ENCODE data around the gene COLGALT1. TPM values are rescaled to one million over a fixed set of nuclear protein-coding genes. Genes with fewer than 3 reads are reported as not detected.

Gene COLGALT1
- total RNA-seq, 1 experiment from 2014 or later = 145 TPM

- no peak for DNase-seq (ENCODE audit: low read depth)
- in situ Hi-C loops (cut with HindIII; ENCODE audit: low pct_unique_long_range_greater_than_20kb, low sequenced_read_pairs) = no loop called here
Measured at GRCh38 chr19:17606590-17607185, 51.2 kb downstream of the COLGALT1 start.

DNA sequence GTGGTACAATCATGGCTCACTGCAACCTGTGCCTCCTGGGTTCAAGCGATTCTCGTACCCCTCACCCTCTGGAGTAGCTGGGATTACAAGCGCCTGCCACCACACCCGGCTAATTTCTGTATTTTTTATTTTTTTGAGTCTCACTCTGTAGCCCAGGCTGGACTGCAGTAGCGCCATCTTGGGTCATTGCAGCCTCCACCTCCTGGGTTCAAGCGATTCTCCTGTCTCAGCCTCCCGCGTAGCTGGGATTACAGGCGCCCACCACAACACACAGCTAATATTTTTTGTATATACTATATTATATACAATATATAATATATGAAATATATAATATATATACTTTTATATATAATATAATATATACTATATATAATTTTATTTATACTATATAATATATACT is 52.5 kb downstream of the COLGALT1 start:
- in situ Hi-C loops (cut with HindIII; ENCODE audit: low pct_unique_long_range_greater_than_20kb, low sequenced_read_pairs) = no loop called here
- no peak for DNase-seq (ENCODE audit: low read depth)

DNA sequence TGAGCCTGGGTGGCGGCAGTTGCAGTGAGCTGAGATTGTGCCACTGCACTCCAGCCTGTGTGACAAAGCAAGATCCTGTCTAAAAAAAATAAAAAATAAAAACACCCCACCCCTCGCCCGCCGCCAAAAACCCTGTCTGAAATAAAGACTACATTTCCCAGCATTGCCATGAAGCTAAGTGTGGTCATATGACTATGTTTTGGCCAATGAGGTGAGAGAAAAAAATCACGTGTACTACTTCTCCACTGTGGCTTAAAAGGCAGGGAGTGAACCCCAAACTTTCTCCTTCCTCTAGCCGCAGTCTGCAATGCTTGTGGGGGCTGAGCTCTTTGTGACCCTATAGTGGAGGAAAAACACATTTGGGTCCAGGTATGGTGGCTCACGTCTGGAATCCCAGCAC is 54.9 kb downstream of the COLGALT1 start:
- DNase-seq (ENCODE audit: low read depth) = peak; percentile 41
- in situ Hi-C loops (cut with HindIII; ENCODE audit: low pct_unique_long_range_greater_than_20kb, low sequenced_read_pairs) = no loop called here

GRCh38 chr19:17611462-17612244 is 56.2 kb downstream of the COLGALT1 start:
- in situ Hi-C loops (cut with HindIII; ENCODE audit: low pct_unique_long_range_greater_than_20kb, low sequenced_read_pairs) = no loop called here
- DNase-seq (ENCODE audit: low read depth) = peak; percentile 82

DNA sequence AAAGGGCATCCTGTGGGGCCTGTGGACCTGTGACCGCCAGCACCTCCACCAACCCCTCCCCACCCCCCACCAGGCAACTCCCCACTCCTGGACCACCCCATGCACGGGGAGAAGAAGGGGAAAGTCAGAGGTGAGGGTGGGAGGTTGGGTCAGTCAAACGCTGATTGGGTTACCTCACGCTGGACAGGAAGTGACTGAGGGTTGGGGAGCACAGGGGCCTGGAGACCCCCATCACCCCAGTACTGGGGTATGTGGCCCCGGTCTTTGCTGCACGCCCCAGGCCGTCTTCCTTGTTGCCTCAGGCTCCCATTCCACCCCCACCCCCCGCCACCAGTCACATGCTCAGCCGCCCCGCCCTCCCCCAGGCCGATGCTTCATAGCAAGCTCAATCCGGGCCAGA is 59.0 kb downstream of the COLGALT1 start:
- in situ Hi-C loops (cut with HindIII; ENCODE audit: low pct_unique_long_range_greater_than_20kb, low sequenced_read_pairs) = no loop called here
- DNase-seq (ENCODE audit: low read depth) = no peak

DNA sequence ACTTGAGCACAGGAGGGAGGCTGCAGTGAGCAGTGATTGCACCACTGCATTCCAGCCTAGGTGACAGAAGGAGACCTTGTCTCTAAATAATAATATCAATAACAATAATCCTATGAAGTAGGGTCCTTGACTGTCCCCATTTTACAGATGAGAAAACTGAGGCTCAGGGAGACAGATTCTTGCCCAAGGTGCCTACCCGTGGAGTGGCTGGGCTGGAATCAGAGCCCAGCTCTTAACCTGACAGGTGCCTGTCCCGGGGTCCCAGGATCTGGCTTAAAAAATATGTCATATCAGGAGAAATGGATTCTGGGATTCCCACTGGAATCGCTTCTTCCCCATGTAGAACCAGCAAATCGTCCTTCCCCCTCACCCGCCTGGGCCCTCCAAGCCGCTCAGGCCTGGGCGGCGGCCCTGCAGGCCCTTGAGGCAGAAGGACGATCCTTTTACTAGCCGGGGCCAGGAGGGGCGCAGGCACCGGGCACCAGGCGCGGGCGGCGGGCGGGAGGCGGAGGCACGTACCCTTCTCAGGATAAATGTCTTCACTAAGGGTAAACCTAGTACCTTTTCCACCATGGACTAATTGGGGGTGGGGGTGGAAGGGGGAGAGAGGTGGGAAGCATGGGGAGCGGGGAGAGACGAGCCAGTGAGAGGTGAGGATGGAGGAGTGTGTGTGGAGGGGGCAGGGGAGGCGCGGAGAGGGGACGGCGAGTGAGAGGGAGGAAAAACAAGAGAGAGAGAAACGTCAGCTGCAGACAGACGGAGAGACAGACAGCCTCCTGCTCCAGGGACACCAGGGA is 60.6 kb downstream of the COLGALT1 start:
- DNase-seq (ENCODE audit: low read depth) = no peak
- in situ Hi-C loops (cut with HindIII; ENCODE audit: low pct_unique_long_range_greater_than_20kb, low sequenced_read_pairs) = no loop called here

- in situ Hi-C loops (cut with HindIII; ENCODE audit: low pct_unique_long_range_greater_than_20kb, low sequenced_read_pairs) = no loop called here
Measured at GRCh38 chr19:17616686-17616960, 61.2 kb downstream of the COLGALT1 start.

DNA sequence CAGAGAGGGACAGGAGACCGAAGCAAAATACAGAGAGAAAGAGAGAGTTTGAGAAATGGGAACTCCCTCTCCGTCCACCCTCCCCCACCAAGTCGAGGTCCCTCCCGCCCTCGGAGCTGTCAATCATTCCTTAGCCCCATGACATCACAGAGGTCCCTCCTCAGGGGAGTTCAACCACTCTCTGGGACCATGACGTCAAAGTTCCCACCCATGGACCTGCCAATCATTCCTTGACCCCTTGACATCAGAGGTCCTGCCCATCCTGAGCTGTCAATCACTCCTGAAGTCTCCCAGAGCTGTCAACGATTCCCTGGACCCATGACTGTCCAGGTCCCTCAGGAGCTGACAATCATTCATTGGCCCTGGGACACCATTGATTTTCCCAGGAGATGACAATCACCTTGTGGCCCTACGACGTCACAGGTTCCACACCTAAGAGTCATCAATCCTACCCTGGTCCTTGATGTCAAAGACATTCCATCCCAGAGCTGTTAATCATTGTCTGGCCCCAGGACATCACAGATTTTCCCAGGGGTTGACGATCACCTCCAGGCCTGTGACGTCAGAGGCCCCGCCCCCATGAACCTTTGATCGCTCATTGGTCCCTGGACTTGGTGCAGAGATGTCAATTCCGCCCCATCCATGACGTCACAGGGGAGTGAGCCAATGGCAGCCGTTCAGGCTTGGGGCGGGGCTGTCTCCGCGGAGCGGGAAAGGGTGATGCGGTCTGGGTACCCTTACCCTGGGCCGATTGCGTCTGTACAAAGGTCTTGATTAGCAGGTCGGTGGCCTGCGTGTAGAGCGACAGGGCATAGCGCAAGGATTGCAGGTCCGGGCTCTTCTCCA is 61.7 kb downstream of the COLGALT1 start:
- in situ Hi-C loops (cut with HindIII; ENCODE audit: low pct_unique_long_range_greater_than_20kb, low sequenced_read_pairs) = no loop called here

More at GRCh38 chr19:17616686-17616960, 61.2 kb downstream of the COLGALT1 start:
- DNase-seq (ENCODE audit: low read depth) = no peak

GRCh38 chr19:17617807-17618192 is 62.4 kb downstream of the COLGALT1 start:
- no peak for DNase-seq (ENCODE audit: low read depth)
- in situ Hi-C loops (cut with HindIII; ENCODE audit: low pct_unique_long_range_greater_than_20kb, low sequenced_read_pairs) = no loop called here

More for the DNA sequence above, 61.7 kb downstream of the COLGALT1 start:
- peak; percentile 74 for DNase-seq (ENCODE audit: low read depth)

- in situ Hi-C loops (cut with HindIII; ENCODE audit: low pct_unique_long_range_greater_than_20kb, low sequenced_read_pairs) = no loop called here
- DNase-seq (ENCODE audit: low read depth) = no peak
Measured at GRCh38 chr19:17618281-17618903, 62.9 kb downstream of the COLGALT1 start.

DNA sequence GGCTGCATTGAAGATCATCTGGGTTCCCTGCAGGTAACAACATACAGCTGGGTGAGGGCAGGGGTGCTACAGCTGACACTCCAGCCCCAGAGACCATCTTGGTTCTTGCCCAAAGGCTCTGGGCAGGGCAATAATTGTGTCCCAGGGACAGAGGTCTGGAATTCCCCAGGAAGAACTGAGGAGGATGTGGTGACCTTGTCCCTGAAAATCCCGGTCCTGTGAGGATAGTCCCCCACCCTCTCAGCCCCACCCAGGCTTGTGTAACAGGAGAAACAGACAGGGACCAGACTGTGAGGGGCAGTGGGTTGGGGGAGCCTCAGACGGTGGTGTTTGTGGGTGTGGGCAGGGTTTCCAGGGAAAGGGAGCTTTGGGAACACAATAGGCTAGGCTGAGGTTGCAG is 63.5 kb downstream of the COLGALT1 start:
- in situ Hi-C loops (cut with HindIII; ENCODE audit: low pct_unique_long_range_greater_than_20kb, low sequenced_read_pairs) = no loop called here
- DNase-seq (ENCODE audit: low read depth) = peak; percentile 14

DNA sequence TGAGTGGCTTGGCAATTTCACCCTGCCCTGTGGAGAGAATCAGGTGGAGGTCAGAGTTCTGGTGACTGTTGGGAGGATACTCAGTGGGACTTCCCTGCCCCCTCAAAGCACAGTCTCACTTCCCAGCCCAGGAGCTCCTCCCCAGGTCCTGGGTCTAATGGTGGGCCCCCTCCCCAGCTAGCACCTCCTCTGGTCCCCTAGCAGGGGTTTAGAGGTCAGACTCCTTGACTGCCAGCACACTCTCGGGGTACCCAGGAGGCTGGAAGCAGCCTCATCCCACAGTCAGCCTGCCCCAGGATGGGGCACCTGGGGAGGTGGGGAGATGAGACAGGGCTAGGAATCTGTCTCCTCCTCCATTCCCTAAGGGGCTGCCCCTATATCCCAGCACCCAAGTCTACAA is 65.2 kb downstream of the COLGALT1 start:
- in situ Hi-C loops (cut with HindIII; ENCODE audit: low pct_unique_long_range_greater_than_20kb, low sequenced_read_pairs) = no loop called here
- DNase-seq (ENCODE audit: low read depth) = no peak

DNA sequence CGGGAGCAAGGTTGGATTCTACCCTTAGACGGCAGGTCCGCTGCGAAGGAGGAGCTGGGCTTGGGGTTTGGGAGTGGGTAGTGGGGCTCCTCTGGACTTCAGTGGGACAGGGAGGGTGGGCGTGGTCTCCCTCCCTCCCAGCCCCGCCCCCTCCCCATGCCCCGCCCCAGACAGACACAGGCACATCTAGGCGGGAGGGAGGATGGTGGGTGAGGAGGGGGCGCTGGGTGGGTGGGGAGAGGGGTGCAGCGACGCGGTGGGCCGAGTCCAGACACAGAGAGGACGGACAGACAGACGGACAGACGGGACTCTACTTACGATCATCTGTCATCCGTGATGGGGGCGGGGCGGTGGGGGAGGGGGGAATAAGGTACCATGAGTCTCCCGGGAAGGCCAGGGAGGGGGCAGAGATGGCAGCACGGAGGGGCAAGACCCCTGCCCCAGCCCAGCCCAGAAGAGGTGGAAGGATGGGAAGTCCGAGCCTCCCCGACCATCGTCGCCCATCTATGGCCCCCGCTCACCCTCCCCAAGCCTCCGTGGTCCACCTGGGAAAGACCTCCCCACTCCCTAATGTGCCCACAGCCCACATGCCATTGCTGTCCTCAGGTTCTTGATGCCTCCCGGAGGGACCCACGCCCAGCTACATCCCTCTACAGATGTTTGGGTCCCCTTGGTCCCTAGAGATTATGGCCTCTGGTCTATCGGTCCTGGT is 67.9 kb downstream of the COLGALT1 start:
- no peak for DNase-seq (ENCODE audit: low read depth)
- in situ Hi-C loops (cut with HindIII; ENCODE audit: low pct_unique_long_range_greater_than_20kb, low sequenced_read_pairs) = no loop called here

GRCh38 chr19:17624314-17624991 is 69.0 kb downstream of the COLGALT1 start:
- in situ Hi-C loops (cut with HindIII; ENCODE audit: low pct_unique_long_range_greater_than_20kb, low sequenced_read_pairs) = no loop called here
- DNase-seq (ENCODE audit: low read depth) = no peak

- no peak for DNase-seq (ENCODE audit: low read depth)
- in situ Hi-C loops (cut with HindIII; ENCODE audit: low pct_unique_long_range_greater_than_20kb, low sequenced_read_pairs) = no loop called here
Measured at GRCh38 chr19:17625043-17625442, 69.6 kb downstream of the COLGALT1 start.

DNA sequence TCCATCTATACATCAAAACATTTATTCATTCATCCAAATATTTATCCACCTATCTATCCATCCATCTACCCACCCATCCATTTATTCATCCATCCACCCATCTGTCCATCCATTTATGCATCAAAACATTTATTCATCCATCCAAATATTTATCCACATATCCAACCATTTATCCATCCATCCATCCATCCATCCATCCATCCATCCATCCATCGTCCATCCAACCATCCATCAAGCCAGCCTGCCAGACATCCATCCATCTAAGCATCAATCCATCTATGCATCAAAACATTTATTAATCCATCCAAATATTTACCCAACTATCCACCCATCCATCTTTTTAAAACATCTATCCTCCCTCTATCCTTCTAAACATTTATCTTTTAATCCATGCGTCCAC is 70.5 kb downstream of the COLGALT1 start:
- in situ Hi-C loops (cut with HindIII; ENCODE audit: low pct_unique_long_range_greater_than_20kb, low sequenced_read_pairs) = no loop called here
- DNase-seq (ENCODE audit: low read depth) = no peak

GRCh38 chr19:17626456-17627015 is 71.1 kb downstream of the COLGALT1 start:
- no peak for DNase-seq (ENCODE audit: low read depth)
- in situ Hi-C loops (cut with HindIII; ENCODE audit: low pct_unique_long_range_greater_than_20kb, low sequenced_read_pairs) = no loop called here
